CD14-positive monocyte (primary cell): Measurements from ENCODE around the gene MYO16. TPM values are rescaled to one million over a fixed set of nuclear protein-coding genes. Genes with fewer than 3 reads are reported as not detected.

ENCODE experiments used
- DNase-seq, 3 donors: peaks; one replicate each; pipeline ENCODE4 v3.0.0-alpha.2; 2011 to 2022
- H2AFZ ChIP-seq: 2 replicates; pipeline ENCODE4 v1.6.0; 2012; ENCODE audit warnings: mild to moderate bottlenecking, low read depth, low read length, inconsistent platforms; ENCODE audit not compliant: insufficient read depth, poor library complexity, severe bottlenecking
- H3K27ac ChIP-seq, 2 donors: 1 replicate in 1 of 2; 2 replicates in 1 of 2; pipeline ENCODE4 v1.5.1; 2012 to 2013; ENCODE audit warnings: low read length in 2 of 2, control low read depth in 1 of 2, inconsistent platforms in 1 of 2, low read depth in 1 of 2, mild to moderate bottlenecking in 1 of 2
- H3K27me3 ChIP-seq, 2 donors: one replicate each; pipeline versions ENCODE4 v1.6.0 to v1.6.1; 2011 to 2013; ENCODE audit warnings: low read length in 2 of 2; ENCODE audit not compliant: control insufficient read depth in 2 of 2, insufficient read depth in 2 of 2
- H3K36me3 ChIP-seq, 2 donors: replicated peaks in 1 of 2; 1 replicate in 1 of 2; 2 replicates in 1 of 2; pipeline versions ENCODE4 v1.5.1 to v1.6.1; 2012 to 2013; ENCODE audit warnings: low read length in 2 of 2, control low read depth in 1 of 2, inconsistent platforms in 1 of 2, mild to moderate bottlenecking in 1 of 2; ENCODE audit not compliant: insufficient read depth in 2 of 2, control insufficient read depth in 1 of 2
- H3K4me1 ChIP-seq, 2 donors: 1 replicate in 1 of 2; 2 replicates in 1 of 2; pipeline versions ENCODE4 v1.5.1 to v1.6.1; 2012 to 2013; ENCODE audit warnings: low read length in 2 of 2, control low read depth in 1 of 2, inconsistent platforms in 1 of 2, mild to moderate bottlenecking in 1 of 2, moderate library complexity in 1 of 2; ENCODE audit not compliant: insufficient read depth in 2 of 2, control insufficient read depth in 1 of 2
- H3K4me2 ChIP-seq: replicated peaks from 2 replicates; pipeline ENCODE3; 2012; ENCODE audit warnings: low read length, moderate library complexity, mild to moderate bottlenecking; ENCODE audit not compliant: poor library complexity, severe bottlenecking; ENCODE audit errors: extremely low read depth
- H3K4me3 ChIP-seq, 3 experiments: fragments of 200-600 bp in 1 of 3; sonication (generic) in 1 of 3; replicated peaks in 1 of 3; 1 replicate in 2 of 3; 2 replicates in 1 of 3; pipeline ENCODE4 v1.5.1; 2011 to 2013; ENCODE audit warnings: low read length in 3 of 3, mild to moderate bottlenecking in 3 of 3, control low read depth in 2 of 3, low read depth in 2 of 3, inconsistent platforms in 1 of 3, moderate library complexity in 1 of 3
- H3K79me2 ChIP-seq: 2 replicates; pipeline ENCODE4 v1.6.0; 2012; ENCODE audit warnings: mild to moderate bottlenecking, control low read depth, inconsistent platforms, low read length, moderate library complexity; ENCODE audit not compliant: insufficient read depth
- H3K9ac ChIP-seq: 2 replicates; pipeline ENCODE4 v1.6.0; 2017; ENCODE audit warnings: low read length, mild to moderate bottlenecking; ENCODE audit not compliant: insufficient read depth, poor library complexity, severe bottlenecking
- H3K9me3 ChIP-seq, 2 donors: replicated peaks in 1 of 2; 1 replicate in 1 of 2; 2 replicates in 1 of 2; pipeline versions ENCODE4 v1.5.1 to v1.6.1; 2012 to 2013; ENCODE audit warnings: low read length in 2 of 2, control low read depth in 1 of 2; ENCODE audit not compliant: control insufficient read depth in 1 of 2, insufficient read depth in 1 of 2
- H4K20me1 ChIP-seq: 2 replicates; pipeline ENCODE4 v1.6.0; 2012; ENCODE audit warnings: mild to moderate bottlenecking, low read length, control low read depth, moderate library complexity; ENCODE audit not compliant: insufficient read depth
- H3K27ac Mint-ChIP-seq, 7 donors: one replicate each; pipeline ENCODE4 v1.8.0; 2020; ENCODE audit warnings: mild to moderate bottlenecking in 7 of 7, mixed read lengths in 7 of 7, moderate library complexity in 6 of 7, inconsistent platforms in 2 of 7
- H3K27me3 Mint-ChIP-seq, 3 donors: one replicate each; pipeline ENCODE4 v1.8.0; 2021 to 2022; ENCODE audit warnings: low read depth in 3 of 3, mild to moderate bottlenecking in 3 of 3, mixed read lengths in 3 of 3, moderate library complexity in 3 of 3, inconsistent platforms in 1 of 3
- H3K36me3 Mint-ChIP-seq, 2 donors: one replicate each; pipeline ENCODE4 v1.8.0; 2020; ENCODE audit warnings: mixed read lengths in 2 of 2, inconsistent platforms in 1 of 2, mild to moderate bottlenecking in 1 of 2
- H3K4me1 Mint-ChIP-seq: one replicate; pipeline ENCODE4 v1.8.0; 2020; ENCODE audit warnings: mild to moderate bottlenecking, mixed read lengths
- H3K4me3 Mint-ChIP-seq, 2 donors: one replicate each; pipeline ENCODE4 v1.8.0; 2020; ENCODE audit warnings: mild to moderate bottlenecking in 2 of 2, mixed read lengths in 2 of 2, moderate library complexity in 1 of 2
- H3K9me3 Mint-ChIP-seq, 7 donors: one replicate each; pipeline ENCODE4 v1.8.0; 2020 to 2022; ENCODE audit warnings: mixed read lengths in 7 of 7, mild to moderate bottlenecking in 6 of 7, moderate library complexity in 6 of 7, inconsistent platforms in 2 of 7
- CTCF ChIP-seq: fragments of 200-600 bp; IDR thresholded peaks from one replicate; pipeline ENCODE4 v1.8.0; 2022; ENCODE audit warnings: antibody characterized with exemption, mild to moderate bottlenecking
- WGBS: methylation state at CpG from one replicate; pipeline ENCODE4 v1.1.5; 2013; ENCODE audit warnings: missing lambda C conversion rate; ENCODE audit not compliant: insufficient coverage; 5-methylcytosine and 5-hydroxymethylcytosine counted together
- intact Hi-C, 2 donors: fragments of 100-400 bp; cut with micrococcal nuclease; formaldehyde crosslinking; loops; one replicate each; pipeline versions ENCODE4 v1.15.0 to v1.15.1; 2023
- polyA plus RNA-seq, 3 donors: library from polyadenylated mRNA; depleted of rRNA in 1 of 3; unstranded in 2 of 3; stranded (reverse) in 1 of 3; fragments of 300-500 nt in 2 of 3; fragments of >200 nt in 1 of 3; fragmentation: Illumina TruSeq in 2 of 3; gene quantifications; 1 replicate in 2 of 3; 2 replicates in 1 of 3; pipeline ENCODE4 v1.2.3, GENCODE V29; 2012 to 2021

Gene MYO16
- polyA plus RNA-seq, 3 donors: not detected

DNA sequence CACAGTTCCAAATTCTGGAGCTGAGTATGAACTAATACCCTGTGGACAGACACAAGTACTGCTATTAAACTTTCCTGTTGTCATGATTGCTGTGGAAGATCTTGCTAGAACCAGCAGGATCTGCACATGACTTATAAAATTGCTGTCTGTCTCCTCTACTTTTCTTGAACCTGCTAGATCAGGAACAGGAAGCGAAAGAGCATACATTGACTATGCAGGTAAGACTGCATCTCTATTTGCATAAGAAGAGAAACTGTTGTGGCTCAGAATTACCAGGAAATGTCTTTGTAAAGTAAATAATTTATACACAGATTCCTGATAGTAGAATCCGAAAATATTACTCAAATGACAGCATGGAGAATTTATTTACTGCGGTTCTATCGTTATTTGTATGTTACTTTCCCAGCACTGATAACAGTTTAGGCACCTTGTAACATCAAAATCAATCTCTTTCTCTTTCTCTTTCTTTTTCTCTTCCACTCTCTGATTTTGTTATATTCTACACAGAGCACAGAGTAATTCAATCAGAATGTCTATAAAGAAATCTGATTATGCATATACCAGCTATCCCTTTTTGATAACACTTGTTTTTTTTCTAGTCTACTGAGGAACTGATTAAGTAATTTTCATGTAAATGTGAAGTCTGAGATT is 226.5 kb downstream of the MYO16 start:
- H3K4me3 ChIP-seq: no peak overlapping the region
- TF ChIP-seq CTCF: no peak
- H3K4me1 ChIP-seq: no peaks in the 10 kb centered on the region
- WGBS: no CpG with 5 or more reads among the region's 4 CpGs
- H3K9me3 ChIP-seq: no peaks in the 10 kb centered on the region
- no peaks in the 10 kb centered on the region for H4K20me1 ChIP-seq
- no peak for DNase-seq
- Mint-ChIP-seq H3K27me3 (peaks cover 0 to 3% (median 2%) of the 10 kb centered on the region in 3 donors), H3K4me1 (no peaks in the 10 kb centered on the region), H3K4me3 (no peak overlapping the region), H3K36me3 (no peaks in the 10 kb centered on the region), H3K9me3 (peaks cover 0 to 4% (median 1%) of the 10 kb centered on the region in 7 donors), H3K27ac (no peak overlapping the region)
- intact Hi-C loops: no loop called here
- no peak overlapping the region for H3K27ac ChIP-seq
- H3K4me2 ChIP-seq: no peak overlapping the region
- H3K27me3 ChIP-seq: no peaks in the 10 kb centered on the region
- H2AFZ ChIP-seq: no peak overlapping the region
- no peak overlapping the region for H3K9ac ChIP-seq
- H3K36me3 ChIP-seq: no peaks in the 10 kb centered on the region
- H3K79me2 ChIP-seq: no peaks in the 10 kb centered on the region

GRCh38 chr13:108858676-108859075 is 229.3 kb downstream of the MYO16 start:
- no peak overlapping the region for H3K27ac Mint-ChIP-seq
- no peaks in the 10 kb centered on the region for H3K36me3 Mint-ChIP-seq
- no peak overlapping the region for H2AFZ ChIP-seq
- no peak overlapping the region for H3K9ac ChIP-seq
- no peaks in the 10 kb centered on the region for H3K36me3 ChIP-seq
- no peaks in the 10 kb centered on the region for H3K9me3 ChIP-seq
- H3K4me1 ChIP-seq: no peaks in the 10 kb centered on the region
- no peak for TF ChIP-seq CTCF
- H3K4me3 Mint-ChIP-seq: no peak overlapping the region
- H3K4me1 Mint-ChIP-seq: no peaks in the 10 kb centered on the region
- H3K79me2 ChIP-seq: no peaks in the 10 kb centered on the region
- H3K27me3 ChIP-seq: no peaks in the 10 kb centered on the region
- DNase-seq: no peak
- WGBS: 100% methylated on average over 4 of the region's 5 CpGs
- H3K4me2 ChIP-seq: no peak overlapping the region
- H3K4me3 ChIP-seq: no peak overlapping the region
- peaks cover 0 to 4% (median 0%) of the 10 kb centered on the region in 7 donors for H3K9me3 Mint-ChIP-seq
- peaks cover 0 to 2% (median 2%) of the 10 kb centered on the region in 3 donors for H3K27me3 Mint-ChIP-seq
- intact Hi-C loops: no loop called here
- no peaks in the 10 kb centered on the region for H4K20me1 ChIP-seq
- H3K27ac ChIP-seq: no peak overlapping the region
